AG09309 (cell line): Measurements from ENCODE around the gene RPP25.

Experiments used
- DNase-seq: peaks from one replicate; pipeline ENCODE4 v3.0.0-alpha.2; 2010; ENCODE audit warnings: low read depth
- H3K4me3 ChIP-seq: 2 replicates; pipeline ENCODE4 v1.5.1; 2011; ENCODE audit warnings: mild to moderate bottlenecking, low read depth, low read length, moderate library complexity; ENCODE audit not compliant: control insufficient read depth
- CTCF ChIP-seq: IDR thresholded peaks from 2 replicates; pipeline ENCODE4 v1.5.1; 2011; ENCODE audit warnings: mild to moderate bottlenecking, low read depth, low read length, inconsistent platforms; ENCODE audit not compliant: insufficient read depth, control insufficient read depth; ENCODE audit errors: missing control alignments

Gene RPP25, protein sequence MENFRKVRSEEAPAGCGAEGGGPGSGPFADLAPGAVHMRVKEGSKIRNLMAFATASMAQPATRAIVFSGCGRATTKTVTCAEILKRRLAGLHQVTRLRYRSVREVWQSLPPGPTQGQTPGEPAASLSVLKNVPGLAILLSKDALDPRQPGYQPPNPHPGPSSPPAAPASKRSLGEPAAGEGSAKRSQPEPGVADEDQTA

DNA sequence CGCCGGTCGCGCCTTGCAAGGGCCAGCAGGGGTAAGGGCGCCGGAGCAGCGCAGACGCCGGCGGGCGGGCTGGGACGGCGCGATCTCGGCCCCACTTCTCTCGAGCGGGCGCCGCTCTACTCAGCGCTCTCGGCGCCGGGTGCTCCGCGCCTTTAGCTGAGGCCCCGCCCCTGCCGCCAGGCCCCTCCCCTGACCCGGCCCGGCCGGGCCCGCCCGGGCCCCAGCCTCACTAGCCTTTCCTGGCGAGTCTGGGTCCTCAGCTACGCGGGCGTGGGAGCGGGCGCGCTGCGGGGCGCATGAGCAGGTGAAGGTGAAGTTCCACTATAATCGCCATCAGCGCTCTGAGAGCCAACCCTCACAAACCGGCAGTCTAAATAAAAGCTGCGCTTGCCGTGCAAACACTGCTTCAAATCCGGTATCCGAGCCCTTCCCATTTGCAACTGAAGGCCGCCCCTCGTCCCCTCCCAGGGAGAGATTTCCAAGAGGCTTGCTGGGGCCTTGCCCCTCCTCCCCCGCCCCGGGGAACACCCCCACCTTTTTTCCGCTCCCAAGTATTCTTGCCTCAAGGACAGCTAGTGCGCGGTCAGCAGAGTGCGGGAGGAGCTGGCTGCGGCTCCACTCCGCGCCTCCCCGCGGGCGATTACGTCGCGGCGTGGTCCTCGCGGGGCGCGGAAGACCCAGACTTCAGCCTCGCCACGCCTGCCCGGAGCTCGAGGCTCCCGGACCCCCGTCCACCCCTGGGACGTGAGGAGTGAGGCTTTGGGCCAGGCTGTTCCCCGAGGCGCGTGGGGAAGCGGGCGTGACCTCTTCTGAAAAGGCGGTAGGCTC lies at the start of gene RPP25:
RPP25 (minus strand) TSS at position 125 of the 828 bp plus-strand sequence. CDS start 189 bp downstream, outside the sequence.
- no peak for DNase-seq
- H3K4me3 ChIP-seq: peak within 1 kb of the TSS; percentile 54
- TF ChIP-seq CTCF: no peak

- H3K4me3 ChIP-seq: no peak overlapping the region
- TF ChIP-seq CTCF: no peak
- DNase-seq: no peak
Measured at GRCh38 chr15:75002398-75002797, 45.8 kb upstream of the RPP25 start.

GRCh38 chr15:75001310-75001709 lies 44.7 kb upstream of the RPP25 start:
- no peak for TF ChIP-seq CTCF
- DNase-seq: no peak
- no peak overlapping the region for H3K4me3 ChIP-seq

- no peak for DNase-seq
- no peak for TF ChIP-seq CTCF
- H3K4me3 ChIP-seq: no peak overlapping the region
Measured at GRCh38 chr15:74997543-74997942, 41.0 kb upstream of the RPP25 start.

GRCh38 chr15:74997141-74997540 lies 40.6 kb upstream of the RPP25 start:
- DNase-seq: no peak
- no peak overlapping the region for H3K4me3 ChIP-seq
- TF ChIP-seq CTCF: no peak

GRCh38 chr15:74995779-74996765 lies 39.5 kb upstream of the RPP25 start:
- no peak for TF ChIP-seq CTCF
- peak overlapping the region; percentile 74 for H3K4me3 ChIP-seq
- DNase-seq: no peak
